GM21576 (cell line): ENCODE measurements around the gene TBX3.
"Not testable (repeated sequence)": the region's sequence is repeated elsewhere in the genome, so short reads cannot be mapped to it uniquely, and the experiment has no call there.

Source experiments
- ATAC-seq: cut with Tn5 transposase; IDR thresholded peaks from one replicate; pipeline ENCODE4 v1.9.1; 2021; ENCODE audit warnings: mild to moderate bottlenecking, moderate library complexity; ENCODE audit not compliant: unreplicated experiment

The TBX3 gene

GRCh38 chr12:114684098-114684869 is at the start of gene TBX3:
TBX3 (minus strand) TSS chr12:114684175; CDS start chr12:114683200, 975 bp downstream.
- no peak for ATAC-seq

GRCh38 chr12:114732426-114733030 is 48.6 kb upstream of the TBX3 start:
- ATAC-seq: no peak

- no peak for ATAC-seq
Observed at GRCh38 chr12:114729731-114730130, 45.8 kb upstream of the TBX3 start.

GRCh38 chr12:114726092-114726710 is 42.2 kb upstream of the TBX3 start:
- no peak for ATAC-seq

- ATAC-seq: not testable (repeated sequence)
Observed at GRCh38 chr12:114722176-114722575, 38.2 kb upstream of the TBX3 start.

- no peak for ATAC-seq
Observed at GRCh38 chr12:114721266-114721665, 37.3 kb upstream of the TBX3 start.

- no peak for ATAC-seq
Observed at GRCh38 chr12:114713466-114714215, 29.7 kb upstream of the TBX3 start.

- ATAC-seq: no peak
Observed at GRCh38 chr12:114711689-114712152, 27.7 kb upstream of the TBX3 start.

- ATAC-seq: no peak
Observed at GRCh38 chr12:114710151-114710550, 26.2 kb upstream of the TBX3 start.

- no peak for ATAC-seq
Observed at GRCh38 chr12:114709112-114709511, 25.1 kb upstream of the TBX3 start.

GRCh38 chr12:114708598-114708997 is 24.6 kb upstream of the TBX3 start:
- ATAC-seq: not testable (repeated sequence)

- ATAC-seq: no peak
Observed at GRCh38 chr12:114704096-114704495, 20.1 kb upstream of the TBX3 start.

- no peak for ATAC-seq
Observed at GRCh38 chr12:114703060-114703493, 19.1 kb upstream of the TBX3 start.

- no peak for ATAC-seq
Observed at GRCh38 chr12:114702462-114702861, 18.5 kb upstream of the TBX3 start.

- ATAC-seq: no peak
Observed at GRCh38 chr12:114701553-114701952, 17.6 kb upstream of the TBX3 start.

- no peak for ATAC-seq
Observed at GRCh38 chr12:114701104-114701414, 17.1 kb upstream of the TBX3 start.

- ATAC-seq: no peak
Observed at GRCh38 chr12:114700392-114701103, 16.6 kb upstream of the TBX3 start.

GRCh38 chr12:114698566-114699163 is 14.7 kb upstream of the TBX3 start:
- no peak for ATAC-seq

GRCh38 chr12:114697741-114698565 is 14.0 kb upstream of the TBX3 start:
- ATAC-seq: no peak
